SU-DHL-6 (cell line): ENCODE data around the gene DNAH14.
"Not testable (repeated sequence)": the region's sequence is repeated elsewhere in the genome, so short reads cannot be mapped to it uniquely, and the experiment has no call there.

Experiments
- H2AFZ ChIP-seq: fragments of 200-600 bp; sonication (generic); 2 replicates; pipeline ENCODE4 v1.6.1; 2014; ENCODE audit warnings: low read depth, mild to moderate bottlenecking, moderate library complexity, mixed read lengths, antibody characterized with exemption, low read length; ENCODE audit not compliant: severe bottlenecking
- H3F3A ChIP-seq: fragments of 200-600 bp; shearing (Covaris generic); 2 replicates; pipeline ENCODE4 v1.6.0; 2016; ENCODE audit warnings: antibody characterized with exemption, mild to moderate bottlenecking; ENCODE audit not compliant: insufficient read depth
- H3K27ac ChIP-seq: fragments of 200-600 bp; sonication (generic); 2 replicates; pipeline ENCODE4 v1.5.1; 2016; ENCODE audit warnings: low read depth, mild to moderate bottlenecking, low read length, moderate library complexity, mixed read lengths
- H3K27me3 ChIP-seq: fragments of 200-600 bp; sonication (generic), shearing (Covaris generic); 2 replicates; pipeline ENCODE4 v1.6.0; 2014; ENCODE audit warnings: mild to moderate bottlenecking, low read length
- H3K36me3 ChIP-seq: fragments of 200-600 bp; sonication (generic); 2 replicates; pipeline ENCODE4 v1.6.1; 2014; ENCODE audit warnings: mild to moderate bottlenecking, low read length, mixed read lengths
- H3K4me2 ChIP-seq: fragments of 300-600, 200-600 bp; shearing (Covaris generic), sonication (generic); 2 replicates; pipeline ENCODE4 v1.6.0; 2014; ENCODE audit warnings: low read length, low read depth, mild to moderate bottlenecking; ENCODE audit not compliant: poor library complexity, severe bottlenecking
- H3K4me3 ChIP-seq: fragments of 200-600 bp; sonication (generic); 2 replicates; pipeline ENCODE4 v1.5.1; 2014; ENCODE audit warnings: antibody characterized with exemption, low read length, mild to moderate bottlenecking, mixed read lengths; ENCODE audit not compliant: insufficient read depth, poor library complexity, severe bottlenecking
- H3K79me2 ChIP-seq: fragments of 200-600 bp; sonication (generic); 2 replicates; pipeline ENCODE4 v1.6.1; 2014; ENCODE audit warnings: mild to moderate bottlenecking, low read length, moderate library complexity; ENCODE audit not compliant: insufficient read depth
- H3K9ac ChIP-seq: fragments of 200-600 bp; sonication (generic); 2 replicates; pipeline ENCODE4 v1.7.0; 2014; ENCODE audit warnings: mild to moderate bottlenecking, low read length
- H3K9me2 ChIP-seq: fragments of 200-600 bp; sonication (generic); replicated peaks from 2 replicates; pipeline ENCODE4 v1.6.1; 2014; ENCODE audit warnings: low read length; ENCODE audit not compliant: insufficient read depth
- H3K9me3 ChIP-seq: fragments of 200-600 bp; sonication (generic); 2 replicates; pipeline ENCODE4 v1.6.1; 2014; ENCODE audit warnings: low read length, mixed read lengths; ENCODE audit not compliant: insufficient read depth
- H4K20me1 ChIP-seq: fragments of 200-600 bp; sonication (generic); 2 replicates; pipeline ENCODE4 v1.6.1; 2014; ENCODE audit warnings: low read depth, mild to moderate bottlenecking, antibody characterized with exemption, low read length, moderate library complexity, mixed read lengths
- EZH2phosphoT487 ChIP-seq: fragments of 200-600 bp; sonication (generic), shearing (Covaris generic); conservative IDR thresholded peaks from 2 replicates; pipeline ENCODE4 v1.6.1; 2018; ENCODE audit warnings: mild to moderate bottlenecking, antibody characterized with exemption, low read length, moderate library complexity, mixed read lengths
- TF ChIP-seq, protein P1 (sequence below): fragments of 200-600 bp; sonication (generic); IDR thresholded peaks from one replicate; pipeline ENCODE4 v1.5.1; 2017; ENCODE audit warnings: antibody characterized with exemption, mild to moderate bottlenecking, low read length, moderate library complexity; ENCODE audit not compliant: insufficient read depth, poor library complexity, severe bottlenecking

The DNAH14 gene

DNA sequence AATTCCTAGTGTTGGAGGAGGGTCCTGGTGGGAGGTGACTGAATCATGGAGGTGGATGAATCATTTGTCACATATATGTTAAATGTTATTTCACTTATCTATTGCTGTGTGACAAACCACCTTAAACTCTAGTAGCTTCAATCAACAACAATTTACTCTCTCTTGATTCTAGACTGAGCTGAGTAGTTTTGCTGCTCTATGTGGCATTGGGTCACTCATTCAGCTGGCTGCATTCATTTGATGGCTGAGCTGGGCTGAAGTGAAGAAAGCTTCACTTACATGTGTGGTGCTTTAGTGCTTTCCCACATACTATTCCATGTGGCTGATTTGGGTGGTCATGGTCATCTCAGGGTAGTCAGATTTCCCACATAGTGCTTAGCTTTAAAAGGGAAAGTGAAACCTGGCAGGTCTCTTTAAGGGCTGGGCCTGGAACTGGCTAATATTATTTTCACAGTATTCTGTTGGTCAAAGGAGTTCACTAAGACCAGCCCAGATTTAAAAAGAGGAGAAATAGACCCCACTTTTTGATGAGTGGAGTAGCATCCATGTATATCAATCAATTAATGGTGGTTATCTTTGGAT lies 10.5 kb downstream of the DNAH14 start:
- Histone ChIP-seq H4K20me1 (no peaks in the 10 kb centered on the region), H3K9ac (no peak overlapping the region), H3K36me3 (no peaks in the 10 kb centered on the region), H3K9me3 (no peaks in the 10 kb centered on the region), H3K27ac (no peak overlapping the region), H3F3A (no peaks in the 10 kb centered on the region), H3K79me2 (no peaks in the 10 kb centered on the region), H2AFZ (no peak overlapping the region), H3K27me3 (no peaks in the 10 kb centered on the region), H3K4me3 (no peak overlapping the region), H3K9me2 (no peaks in the 10 kb centered on the region), H3K4me2 (no peak overlapping the region)
- TF ChIP-seq, protein P1, sequence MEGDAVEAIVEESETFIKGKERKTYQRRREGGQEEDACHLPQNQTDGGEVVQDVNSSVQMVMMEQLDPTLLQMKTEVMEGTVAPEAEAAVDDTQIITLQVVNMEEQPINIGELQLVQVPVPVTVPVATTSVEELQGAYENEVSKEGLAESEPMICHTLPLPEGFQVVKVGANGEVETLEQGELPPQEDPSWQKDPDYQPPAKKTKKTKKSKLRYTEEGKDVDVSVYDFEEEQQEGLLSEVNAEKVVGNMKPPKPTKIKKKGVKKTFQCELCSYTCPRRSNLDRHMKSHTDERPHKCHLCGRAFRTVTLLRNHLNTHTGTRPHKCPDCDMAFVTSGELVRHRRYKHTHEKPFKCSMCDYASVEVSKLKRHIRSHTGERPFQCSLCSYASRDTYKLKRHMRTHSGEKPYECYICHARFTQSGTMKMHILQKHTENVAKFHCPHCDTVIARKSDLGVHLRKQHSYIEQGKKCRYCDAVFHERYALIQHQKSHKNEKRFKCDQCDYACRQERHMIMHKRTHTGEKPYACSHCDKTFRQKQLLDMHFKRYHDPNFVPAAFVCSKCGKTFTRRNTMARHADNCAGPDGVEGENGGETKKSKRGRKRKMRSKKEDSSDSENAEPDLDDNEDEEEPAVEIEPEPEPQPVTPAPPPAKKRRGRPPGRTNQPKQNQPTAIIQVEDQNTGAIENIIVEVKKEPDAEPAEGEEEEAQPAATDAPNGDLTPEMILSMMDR = no peak
- no peak for TF ChIP-seq EZH2phosphoT487

GRCh38 chr1:224940735-224941134 lies 11.3 kb downstream of the DNAH14 start:
- H3K79me2 ChIP-seq, H3K9me3 ChIP-seq, H3K27me3 ChIP-seq, H3K36me3 ChIP-seq, H3K4me3 ChIP-seq, H3K27ac ChIP-seq, H3F3A ChIP-seq, H2AFZ ChIP-seq, H3K9ac ChIP-seq, H4K20me1 ChIP-seq, H3K4me2 ChIP-seq, H3K9me2 ChIP-seq: not testable (repeated sequence)

GRCh38 chr1:224945651-224946348 lies 16.3 kb downstream of the DNAH14 start:
- H3K4me3 ChIP-seq, H3K4me2 ChIP-seq, H3K9me3 ChIP-seq, H2AFZ ChIP-seq, H4K20me1 ChIP-seq, H3K79me2 ChIP-seq, H3K27ac ChIP-seq, H3K9ac ChIP-seq, H3K9me2 ChIP-seq, H3F3A ChIP-seq, H3K36me3 ChIP-seq, H3K27me3 ChIP-seq: not testable (repeated sequence)

DNA sequence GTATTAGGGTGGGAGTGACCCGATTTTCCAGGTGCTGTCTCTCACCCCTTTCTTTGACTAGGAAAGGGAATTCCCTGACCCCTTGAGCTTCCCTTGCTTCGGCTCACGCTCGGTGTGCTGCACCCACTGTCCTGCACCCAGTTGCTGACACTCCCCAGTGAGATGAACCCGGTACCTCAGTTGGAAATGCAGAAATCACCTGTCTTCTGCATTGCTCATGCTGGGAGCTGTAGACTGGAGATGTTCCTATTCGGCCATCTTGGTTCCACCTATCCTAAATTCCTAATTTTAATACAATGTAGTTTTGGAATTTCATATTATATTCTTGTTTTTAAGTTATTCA lies 16.8 kb downstream of the DNAH14 start:
- H3K4me2 ChIP-seq, H3K27me3 ChIP-seq, H3K9ac ChIP-seq, H3F3A ChIP-seq, H2AFZ ChIP-seq, H3K79me2 ChIP-seq, H3K4me3 ChIP-seq, H3K27ac ChIP-seq, H3K36me3 ChIP-seq, H4K20me1 ChIP-seq, H3K9me2 ChIP-seq, H3K9me3 ChIP-seq: not testable (repeated sequence)

- Histone ChIP-seq H3K9me2 (no peaks in the 10 kb centered on the region), H3K79me2 (no peaks in the 10 kb centered on the region), H2AFZ (no peak overlapping the region), H3K4me3 (no peak overlapping the region), H3K9ac (no peak overlapping the region), H4K20me1 (no peaks in the 10 kb centered on the region), H3K27me3 (no peaks in the 10 kb centered on the region), H3K36me3 (no peaks in the 10 kb centered on the region), H3K9me3 (no peaks in the 10 kb centered on the region), H3K27ac (no peak overlapping the region), H3F3A (no peaks in the 10 kb centered on the region), H3K4me2 (no peak overlapping the region)
- no peak for TF ChIP-seq EZH2phosphoT487
- TF ChIP-seq, protein P1 = no peak
Observed at GRCh38 chr1:224957696-224958095, 28.2 kb downstream of the DNAH14 start.
